GM19467 (cell line): Measurements from ENCODE around the gene CCT5.
"Not testable (repeated sequence)": the region's sequence is repeated elsewhere in the genome, so short reads cannot be mapped to it uniquely, and the experiment has no call there.

ENCODE experiments used
- ATAC-seq: cut with Tn5 transposase; IDR thresholded peaks from one replicate; pipeline ENCODE4 v1.9.1; 2021; ENCODE audit warnings: mild to moderate bottlenecking, moderate library complexity; ENCODE audit not compliant: unreplicated experiment

The CCT5 gene

GRCh38 chr5:10244342-10244944 is 5.6 kb upstream of the CCT5 start:
- ATAC-seq = no peak

- ATAC-seq = no peak
Measured at GRCh38 chr5:10246761-10247160, 3.3 kb upstream of the CCT5 start.

GRCh38 chr5:10247217-10247616 is 2.9 kb upstream of the CCT5 start:
- ATAC-seq = not testable (repeated sequence)

- ATAC-seq = no peak
Measured at GRCh38 chr5:10248378-10249260, 1.5 kb upstream of the CCT5 start.

GRCh38 chr5:10250806-10251276 is 761 bp downstream of the CCT5 start:
- peak; percentile 9 for ATAC-seq

- ATAC-seq = no peak
Measured at GRCh38 chr5:10251405-10251804, 1.3 kb downstream of the CCT5 start.

GRCh38 chr5:10253390-10253789 is 3.3 kb downstream of the CCT5 start:
- ATAC-seq = no peak

- no peak for ATAC-seq
Measured at GRCh38 chr5:10254686-10255085, 4.6 kb downstream of the CCT5 start.

- ATAC-seq = no peak
Measured at GRCh38 chr5:10257870-10258269, 7.8 kb downstream of the CCT5 start.

GRCh38 chr5:10259899-10260298 is 9.8 kb downstream of the CCT5 start:
- ATAC-seq = no peak

- ATAC-seq = no peak
Measured at GRCh38 chr5:10261065-10261464, 11.0 kb downstream of the CCT5 start.

- no peak for ATAC-seq
Measured at GRCh38 chr5:10262121-10262774, 12.2 kb downstream of the CCT5 start.

GRCh38 chr5:10262995-10263394 is 12.9 kb downstream of the CCT5 start:
- ATAC-seq = no peak

- no peak for ATAC-seq
Measured at GRCh38 chr5:10264604-10265003, 14.5 kb downstream of the CCT5 start.

- ATAC-seq = no peak
Measured at GRCh38 chr5:10265245-10266109, 15.4 kb downstream of the CCT5 start.

GRCh38 chr5:10266137-10266536 is 16.1 kb downstream of the CCT5 start:
- ATAC-seq = no peak

GRCh38 chr5:10266839-10267238 is 16.8 kb downstream of the CCT5 start:
- no peak for ATAC-seq

GRCh38 chr5:10268100-10268499 is 18.0 kb downstream of the CCT5 start:
- ATAC-seq = no peak

- ATAC-seq = no peak
Measured at GRCh38 chr5:10272053-10272874, 22.2 kb downstream of the CCT5 start.

- ATAC-seq = not testable (repeated sequence)
Measured at GRCh38 chr5:10272875-10273209, 22.8 kb downstream of the CCT5 start.
